ENCODE measurements around the gene PTPRG.
A peak's percentile ranks its signal among the peaks of the same experiment; 100 is the strongest.

PTPRG gene

GRCh38 chr3:62128681-62129080, 567.3 kb downstream of the PTPRG start:
- DNase-seq, result no peak

GRCh38 chr3:62131050-62131449, 569.7 kb downstream of the PTPRG start:
- DNase-seq, result no peak

GRCh38 chr3:62131620-62132019, 570.2 kb downstream of the PTPRG start:
- peak; percentile 16 for DNase-seq

- DNase-seq, result no peak
These were observed 570.7 kb downstream of the PTPRG start for GRCh38 chr3:62132027-62132602.

GRCh38 chr3:62133015-62133414, 571.6 kb downstream of the PTPRG start:
- no peak for DNase-seq

- DNase-seq, result peak; percentile 39
These were observed 572.7 kb downstream of the PTPRG start for GRCh38 chr3:62134061-62134496.

- DNase-seq, result no peak
These were observed 574.4 kb downstream of the PTPRG start for GRCh38 chr3:62135741-62136140.

GRCh38 chr3:62139957-62140356, 578.6 kb downstream of the PTPRG start:
- peak; percentile 13 for DNase-seq

- DNase-seq, result no peak
These were observed 581.1 kb downstream of the PTPRG start for GRCh38 chr3:62142331-62143085.

GRCh38 chr3:62143843-62144450, 582.6 kb downstream of the PTPRG start:
- no peak for DNase-seq

- DNase-seq, result no peak
These were observed 583.1 kb downstream of the PTPRG start for GRCh38 chr3:62144482-62144881.

- DNase-seq, result peak; percentile 19
These were observed 583.9 kb downstream of the PTPRG start for GRCh38 chr3:62145086-62145757.

GRCh38 chr3:62149539-62149938, 588.2 kb downstream of the PTPRG start:
- DNase-seq, result no peak

- DNase-seq, result peak; percentile 31
These were observed 588.6 kb downstream of the PTPRG start for GRCh38 chr3:62149962-62150361.

- peak; percentile 68 for DNase-seq
These were observed 590.2 kb downstream of the PTPRG start for GRCh38 chr3:62151591-62151990.

- no peak for DNase-seq
These were observed 591.9 kb downstream of the PTPRG start for GRCh38 chr3:62153231-62153630.

- no peak for DNase-seq
These were observed 593.2 kb downstream of the PTPRG start for GRCh38 chr3:62154457-62155148.

- no peak for DNase-seq
These were observed 597.8 kb downstream of the PTPRG start for GRCh38 chr3:62159056-62159708.

- DNase-seq, result peak; percentile 66
These were observed 598.3 kb downstream of the PTPRG start for GRCh38 chr3:62159709-62160092.

GRCh38 chr3:62161371-62161770, 600.0 kb downstream of the PTPRG start:
- DNase-seq, result peak; percentile 24

GRCh38 chr3:62164196-62164595, 602.8 kb downstream of the PTPRG start:
- DNase-seq, result no peak

- DNase-seq, result no peak
These were observed 603.4 kb downstream of the PTPRG start for GRCh38 chr3:62164746-62165145.

All from fibroblast of skin of back (primary cell).